ENCODE results near the gene PADI4.

The PADI4 gene

GRCh38 chr1:17304826-17305175 lies 3.2 kb upstream of the PADI4 start:
- no peak overlapping the region for H3K4me2 ChIP-seq (ENCODE audit: low read length)
- H4K20me1 ChIP-seq (ENCODE audit: insufficient read depth, low read length) = no peaks in the 10 kb centered on the region
- no peak overlapping the region for H3K4me3 ChIP-seq (ENCODE audit: low read length)
- H3K27ac ChIP-seq (ENCODE audit: low read length) = no peak overlapping the region
- H3K9me3 ChIP-seq (ENCODE audit: insufficient read depth, low read length) = no peaks in the 10 kb centered on the region
- H3K79me2 ChIP-seq (ENCODE audit: low read length) = no peaks in the 10 kb centered on the region
- no peaks in the 10 kb centered on the region for H3K4me1 ChIP-seq (ENCODE audit: low read length)
- 0 out of 2 replicates have a peak, but pooled peaks cover 3% of the 10 kb centered on the region for H3K27me3 ChIP-seq (ENCODE audit: low read depth, low read length)
- H2AFZ ChIP-seq (ENCODE audit: low read depth, low read length) = no peak overlapping the region
- no peaks in the 10 kb centered on the region for H3K36me3 ChIP-seq (replicated peaks; ENCODE audit: low read depth, low read length)
- no peak overlapping the region for H3K9ac ChIP-seq (ENCODE audit: low read length)
- TF ChIP-seq EZH2phosphoT487 (IDR thresholded peaks at IDR 0.05; ENCODE audit: low read depth) (no peak), CTCF (IDR thresholded peaks at IDR 0.05; ENCODE audit: low read depth, low read length) (no peak)

DNA sequence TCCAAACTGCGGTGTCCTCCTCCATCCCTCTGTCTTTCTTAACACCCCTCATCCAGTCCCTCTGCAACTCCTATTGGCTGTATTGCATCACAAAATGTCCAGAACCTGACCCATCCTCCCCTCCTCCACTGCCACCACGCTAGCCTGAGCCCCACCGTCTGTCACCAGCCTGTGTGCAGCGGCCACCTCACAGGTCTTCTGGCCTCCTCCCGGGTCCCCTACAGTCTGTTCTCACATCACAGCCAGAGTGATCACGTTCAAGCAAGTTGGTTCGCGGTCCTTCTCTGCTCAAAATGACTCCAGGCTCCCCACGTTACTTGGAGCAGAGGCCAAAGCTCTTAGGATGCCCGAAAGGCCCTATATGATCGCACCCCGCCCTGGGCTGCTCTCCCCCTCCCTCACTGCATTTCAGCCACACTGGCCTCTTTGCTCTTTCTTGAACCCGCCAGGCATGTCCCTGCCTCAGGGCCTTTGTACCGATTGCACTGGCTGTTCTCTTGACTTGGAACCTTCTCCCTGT lies 2.4 kb upstream of the PADI4 start:
- TF ChIP-seq EZH2phosphoT487 (IDR thresholded peaks at IDR 0.05; ENCODE audit: low read depth) (no peak), CTCF (IDR thresholded peaks at IDR 0.05; ENCODE audit: low read depth, low read length) (no peak)
- Histone ChIP-seq H3K4me2 (ENCODE audit: low read length) (no peak overlapping the region), H3K79me2 (ENCODE audit: low read length) (no peaks in the 10 kb centered on the region)

DNA sequence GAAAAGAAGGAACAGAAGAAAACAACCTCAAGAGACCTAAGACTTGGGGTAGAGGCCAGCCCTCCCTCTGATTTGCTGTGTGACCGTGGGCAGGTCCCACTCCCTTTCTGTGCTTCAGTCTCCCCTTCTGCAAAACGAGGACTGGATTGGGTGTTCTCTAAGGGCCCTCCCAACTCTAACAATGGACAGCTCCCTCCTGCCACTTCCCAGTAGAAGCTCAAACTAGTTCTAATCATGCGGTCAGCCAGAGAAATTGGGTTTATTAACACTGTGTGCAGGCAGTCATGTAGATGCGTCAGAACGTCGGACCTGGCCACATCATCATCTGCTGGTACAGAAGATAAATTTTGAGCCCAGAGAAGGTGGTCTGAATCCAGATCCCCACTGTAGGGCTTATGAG lies 1.6 kb upstream of the PADI4 start:
- Histone ChIP-seq H3K9ac (ENCODE audit: low read length) (no peak overlapping the region), H3K36me3 (replicated peaks; ENCODE audit: low read depth, low read length) (no peaks in the 10 kb centered on the region), H3K4me3 (ENCODE audit: low read length) (no peak overlapping the region), H3K9me3 (ENCODE audit: insufficient read depth, low read length) (no peaks in the 10 kb centered on the region), H2AFZ (ENCODE audit: low read depth, low read length) (no peak overlapping the region), H3K27me3 (ENCODE audit: low read depth, low read length) (0 out of 2 replicates have a peak, but pooled peaks cover 3% of the 10 kb centered on the region), H3K79me2 (ENCODE audit: low read length) (no peaks in the 10 kb centered on the region), H3K4me1 (ENCODE audit: low read length) (no peaks in the 10 kb centered on the region), H4K20me1 (ENCODE audit: insufficient read depth, low read length) (no peaks in the 10 kb centered on the region), H3K4me2 (ENCODE audit: low read length) (no peak overlapping the region), H3K27ac (ENCODE audit: low read length) (no peak overlapping the region)
- TF ChIP-seq EZH2phosphoT487 (IDR thresholded peaks at IDR 0.05; ENCODE audit: low read depth) = no peak
- TF ChIP-seq CTCF (IDR thresholded peaks at IDR 0.05; ENCODE audit: low read depth, low read length) = no peak

More for the DNA sequence above, 2.4 kb upstream of the PADI4 start:
- Histone ChIP-seq H3K4me3 (ENCODE audit: low read length) (no peak overlapping the region), H4K20me1 (ENCODE audit: insufficient read depth, low read length) (no peaks in the 10 kb centered on the region), H3K9me3 (ENCODE audit: insufficient read depth, low read length) (no peaks in the 10 kb centered on the region), H3K4me1 (ENCODE audit: low read length) (no peaks in the 10 kb centered on the region), H3K27me3 (ENCODE audit: low read depth, low read length) (0 out of 2 replicates have a peak, but pooled peaks cover 3% of the 10 kb centered on the region), H3K36me3 (replicated peaks; ENCODE audit: low read depth, low read length) (no peaks in the 10 kb centered on the region), H3K27ac (ENCODE audit: low read length) (no peak overlapping the region), H2AFZ (ENCODE audit: low read depth, low read length) (no peak overlapping the region), H3K9ac (ENCODE audit: low read length) (no peak overlapping the region)

DNA sequence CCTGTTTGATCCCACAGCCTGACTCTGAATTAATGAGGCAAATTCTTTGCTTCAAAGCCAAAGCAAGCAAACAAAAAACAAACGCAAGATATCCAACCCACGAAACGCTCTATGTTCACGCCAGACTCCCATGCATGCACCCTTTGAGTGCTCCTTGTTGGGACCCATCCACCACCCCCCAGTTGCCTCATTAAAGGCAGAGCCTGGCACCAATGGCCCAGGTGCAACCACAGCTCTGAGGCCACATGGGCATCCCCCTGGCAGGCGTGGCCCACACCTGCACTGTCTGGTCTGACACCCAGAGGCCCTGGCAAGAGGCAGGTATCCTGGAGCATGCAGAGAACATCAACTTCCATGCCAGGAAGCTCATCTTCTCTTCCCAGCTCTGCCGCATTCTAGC lies 1.1 kb upstream of the PADI4 start:
- H3K9ac ChIP-seq (ENCODE audit: low read length) = no peak overlapping the region
- H3K4me2 ChIP-seq (ENCODE audit: low read length) = no peak overlapping the region
- TF ChIP-seq EZH2phosphoT487 (IDR thresholded peaks at IDR 0.05; ENCODE audit: low read depth) (no peak), CTCF (IDR thresholded peaks at IDR 0.05; ENCODE audit: low read depth, low read length) (no peak)
- no peaks in the 10 kb centered on the region for H3K79me2 ChIP-seq (ENCODE audit: low read length)
- H3K27ac ChIP-seq (ENCODE audit: low read length) = no peak overlapping the region
- 0 out of 2 replicates have a peak, but pooled peaks cover 3% of the 10 kb centered on the region for H3K27me3 ChIP-seq (ENCODE audit: low read depth, low read length)
- no peaks in the 10 kb centered on the region for H3K4me1 ChIP-seq (ENCODE audit: low read length)
- no peaks in the 10 kb centered on the region for H3K36me3 ChIP-seq (replicated peaks; ENCODE audit: low read depth, low read length)
- no peaks in the 10 kb centered on the region for H3K9me3 ChIP-seq (ENCODE audit: insufficient read depth, low read length)
- no peaks in the 10 kb centered on the region for H4K20me1 ChIP-seq (ENCODE audit: insufficient read depth, low read length)
- no peak overlapping the region for H2AFZ ChIP-seq (ENCODE audit: low read depth, low read length)
- no peak overlapping the region for H3K4me3 ChIP-seq (ENCODE audit: low read length)
